Neural crest cell (in vitro differentiated cells): ENCODE results near the gene DCUN1D1. TPM values are rescaled to one million over a fixed set of nuclear protein-coding genes. Genes with fewer than 3 reads are reported as not detected.

Source experiments
- DNase-seq: peaks from one replicate; pipeline ENCODE4 v3.0.0; 2021; ENCODE audit warnings: low read depth, mixed read lengths, low spot score
- H3K27ac Mint-ChIP-seq: one replicate; pipeline ENCODE4 v1.8.0; 2021; ENCODE audit warnings: mild to moderate bottlenecking, mixed read lengths; ENCODE audit not compliant: unreplicated experiment
- H3K27me3 Mint-ChIP-seq: 2 replicates; pipeline ENCODE4 v1.8.0; 2021; ENCODE audit warnings: low read depth, mild to moderate bottlenecking, mixed read lengths
- H3K36me3 Mint-ChIP-seq: 2 replicates; pipeline ENCODE4 v1.8.0; 2021; ENCODE audit warnings: low read depth, mild to moderate bottlenecking, mixed read lengths
- H3K4me1 Mint-ChIP-seq: 2 replicates; pipeline ENCODE4 v1.8.0; 2021; ENCODE audit warnings: mixed read lengths
- H3K4me3 Mint-ChIP-seq: one replicate; pipeline ENCODE4 v1.8.0; 2021; ENCODE audit warnings: mild to moderate bottlenecking, mixed read lengths
- H3K9me3 Mint-ChIP-seq: 2 replicates; pipeline ENCODE4 v1.8.0; 2021; ENCODE audit warnings: mixed read lengths
- CTCF ChIP-seq: fragments of 200-600 bp; sonication (generic); conservative IDR thresholded peaks from 2 replicates; pipeline ENCODE4 v1.5.0; 2021; ENCODE audit warnings: antibody characterized with exemption, mild to moderate bottlenecking
- total RNA-seq: library from RNA; stranded (reverse); gene quantifications from 2 replicates; pipeline ENCODE4 v1.2.1, GENCODE V29; 2021

The DCUN1D1 gene
- total RNA-seq, 1 donor from 2014 or later, result 48.3 TPM

- TF ChIP-seq CTCF, result no peak
- Mint-ChIP-seq H3K9me3 (peaks cover 4% of the 10 kb centered on the region), H3K36me3 (peaks cover 6% of the 10 kb centered on the region), H3K4me3 (no peak overlapping the region), H3K27ac (peak overlapping the region; percentile 19), H3K4me1 (no peaks in the 10 kb centered on the region), H3K27me3 (no peaks in the 10 kb centered on the region)
- DNase-seq, result no peak
Observed at GRCh38 chr3:182895513-182896112, 84.7 kb downstream of the DCUN1D1 start.

GRCh38 chr3:182892226-182892625, 88.1 kb downstream of the DCUN1D1 start:
- Mint-ChIP-seq H3K27ac (no peak overlapping the region), H3K9me3 (peaks cover 4% of the 10 kb centered on the region)
- TF ChIP-seq CTCF, result no peak

GRCh38 chr3:182891364-182891763, 89.0 kb downstream of the DCUN1D1 start:
- H3K36me3 Mint-ChIP-seq, result peaks cover 6% of the 10 kb centered on the region
- no peaks in the 10 kb centered on the region for H3K4me1 Mint-ChIP-seq
- TF ChIP-seq CTCF, result no peak
- DNase-seq, result no peak
- H3K4me3 Mint-ChIP-seq, result no peak overlapping the region
- H3K27me3 Mint-ChIP-seq, result no peaks in the 10 kb centered on the region
- no peak overlapping the region for H3K27ac Mint-ChIP-seq
- H3K9me3 Mint-ChIP-seq, result peaks cover 4% of the 10 kb centered on the region

More at GRCh38 chr3:182892226-182892625, 88.1 kb downstream of the DCUN1D1 start:
- Mint-ChIP-seq H3K36me3 (peaks cover 6% of the 10 kb centered on the region), H3K27me3 (no peaks in the 10 kb centered on the region), H3K4me3 (no peak overlapping the region), H3K4me1 (no peaks in the 10 kb centered on the region)
- no peak for DNase-seq

DNA sequence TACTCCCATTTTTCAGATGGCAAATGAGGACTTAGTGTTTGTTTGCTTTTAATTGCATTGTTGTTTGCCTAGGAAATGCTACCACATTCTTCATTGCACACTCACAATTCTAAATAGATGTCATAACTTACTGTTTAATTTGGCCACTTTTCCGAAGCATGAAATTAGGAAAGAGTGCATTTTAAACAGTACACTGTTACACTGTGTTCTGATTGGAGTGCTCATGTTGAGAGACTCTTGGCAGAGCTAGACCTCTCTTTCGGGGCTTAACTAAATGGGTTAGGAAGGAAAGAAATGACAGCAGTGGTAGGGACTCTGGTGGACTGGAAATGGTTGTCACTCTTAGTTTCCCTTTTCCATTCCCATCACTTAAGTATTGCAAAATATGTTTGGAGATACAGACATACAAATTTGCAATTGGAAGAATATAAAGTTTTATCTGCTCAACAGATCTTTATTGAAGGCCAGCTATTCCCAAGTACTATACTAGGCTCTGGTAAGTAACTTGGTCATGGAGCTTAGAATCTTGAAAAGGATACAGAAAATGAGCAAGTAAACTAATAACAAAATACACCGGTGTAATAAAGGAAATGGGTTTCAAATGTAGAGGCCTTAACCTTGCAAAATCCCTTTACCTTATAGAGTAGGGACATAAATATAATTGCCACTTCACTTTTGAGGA, 90.2 kb downstream of the DCUN1D1 start:
- peaks cover 4% of the 10 kb centered on the region for H3K9me3 Mint-ChIP-seq
- no peak for DNase-seq

More for the DNA sequence above, 90.2 kb downstream of the DCUN1D1 start:
- no peak overlapping the region for H3K4me3 Mint-ChIP-seq
- H3K27me3 Mint-ChIP-seq, result no peaks in the 10 kb centered on the region
- no peaks in the 10 kb centered on the region for H3K4me1 Mint-ChIP-seq
- TF ChIP-seq CTCF, result no peak
- H3K36me3 Mint-ChIP-seq, result peaks cover 6% of the 10 kb centered on the region
- H3K27ac Mint-ChIP-seq, result no peak overlapping the region

Other genes with a start within 250 kb of the DCUN1D1 start
- gene ATP11B, start 187.0 kb downstream of the DCUN1D1 start, total RNA-seq, result 46.2 and 51.7 TPM in 2 replicates
- 28.8 and 30.6 TPM in 2 replicates for gene MCCC1, start 119.0 kb upstream of the DCUN1D1 start, total RNA-seq
- 0.12 and 0.23 TPM in 2 replicates for gene LAMP3, start 182.2 kb upstream of the DCUN1D1 start, total RNA-seq